MCF 10A (cell line): ENCODE data around the gene ESPN. TPM values are rescaled to one million over a fixed set of nuclear protein-coding genes. Genes with fewer than 3 reads are reported as not detected.
"Not testable (repeated sequence)": the region's sequence is repeated elsewhere in the genome, so short reads cannot be mapped to it uniquely, and the experiment has no call there.

Experiments
- BruUV-seq: library from RNA; stranded (reverse); fragments of 400-500 nt; replicated peaks from 2 replicates; lab custom pipeline; 2021; lab: Mats Ljungman, UMichigan
- CTCF ChIA-PET: fragments of 300-600 bp; sonication (Branson Sonifier 250); formaldehyde crosslinking; extraction: SDS; loops from one replicate; lab custom pipeline; 2021; ENCODE audit warnings: antibody characterized with exemption, inconsistent platforms; lab: Yijun Ruan, JAX
- POLR2A ChIA-PET: fragments of 300-600, 350-650 bp; sonication (Branson Sonifier 250); formaldehyde crosslinking; extraction: SDS; loops from one replicate; lab custom pipeline; 2020; ENCODE audit warnings: antibody characterized with exemption, inconsistent platforms; lab: Yijun Ruan, JAX
- DNase-seq: peaks from one replicate; pipeline ENCODE4 v3.0.0-alpha.2; 2018; ENCODE audit not compliant: unreplicated experiment
- H3K27ac Mint-ChIP-seq: one replicate; pipeline ENCODE4 v1.8.0; 2022; ENCODE audit warnings: mild to moderate bottlenecking, low read depth, mixed read lengths; ENCODE audit not compliant: unreplicated experiment
- H3K27me3 Mint-ChIP-seq: one replicate; pipeline ENCODE4 v1.8.0; 2022; ENCODE audit warnings: mixed read lengths; ENCODE audit not compliant: insufficient read depth, unreplicated experiment
- H3K36me3 Mint-ChIP-seq: one replicate; pipeline ENCODE4 v1.8.0; 2022; ENCODE audit warnings: mild to moderate bottlenecking, moderate library complexity, mixed read lengths; ENCODE audit not compliant: insufficient read depth, unreplicated experiment
- H3K4me1 Mint-ChIP-seq: one replicate; pipeline ENCODE4 v1.8.0; 2022; ENCODE audit warnings: mixed read lengths; ENCODE audit not compliant: insufficient read depth, unreplicated experiment
- H3K4me3 Mint-ChIP-seq: one replicate; pipeline ENCODE4 v1.8.0; 2022; ENCODE audit warnings: mild to moderate bottlenecking, moderate library complexity, mixed read lengths; ENCODE audit not compliant: unreplicated experiment
- H3K9me3 Mint-ChIP-seq: one replicate; pipeline ENCODE4 v1.8.0; 2022; ENCODE audit warnings: mixed read lengths; ENCODE audit not compliant: unreplicated experiment
- CTCF ChIP-seq: fragments of 200-600 bp; IDR thresholded peaks from one replicate; pipeline ENCODE4 v1.8.0; 2022; ENCODE audit warnings: antibody characterized with exemption, mild to moderate bottlenecking; ENCODE audit not compliant: unreplicated experiment
- intact Hi-C: fragments of 100-400 bp; cut with micrococcal nuclease; formaldehyde crosslinking; loops from 2 replicates; pipeline ENCODE4 v1.14.1; 2022
- total RNA-seq: library from RNA; stranded (reverse); gene quantifications from 2 replicates; pipeline ENCODE4 v1.2.3, GENCODE V29; 2022

The ESPN gene
- total RNA-seq, 1 experiment from 2014 or later = 0.68 TPM

GRCh38 chr1:6392809-6393399, 31.7 kb upstream of the ESPN start:
- BruUV-seq = no TSS peak
- peak overlapping the region; percentile 75 for H3K4me3 Mint-ChIP-seq
- no peaks in the 10 kb centered on the region for H3K27me3 Mint-ChIP-seq
- POLR2A ChIA-PET = interaction anchor here (0.7 to 5.6 kb wide), 11 partner anchors 8 to 205 kb away, joined by 3 to 38 read pairs (median 5); no protein-coding TSS in a partner anchor
- intact Hi-C loops = no loop called here
- H3K9me3 Mint-ChIP-seq = no peaks in the 10 kb centered on the region
- peak overlapping the region; percentile 67 for H3K27ac Mint-ChIP-seq
- TF ChIP-seq CTCF = no peak
- no peaks in the 10 kb centered on the region for H3K36me3 Mint-ChIP-seq
- CTCF ChIA-PET = interaction anchor here (0.7 to 6.7 kb wide), 9 partner anchors 11 to 146 kb away, joined by 3 to 59 read pairs (median 4); no protein-coding TSS in a partner anchor
- DNase-seq = no peak
- H3K4me1 Mint-ChIP-seq = no peaks in the 10 kb centered on the region

- H3K27me3 Mint-ChIP-seq = no peaks in the 10 kb centered on the region
- H3K36me3 Mint-ChIP-seq = no peaks in the 10 kb centered on the region
- POLR2A ChIA-PET = interaction anchor here (0.6 to 5.6 kb wide), 14 partner anchors 9 to 204 kb away, joined by 3 to 38 read pairs (median 4); no protein-coding TSS in a partner anchor
- no TSS peak for BruUV-seq
- peak within 1 kb of the TSS; percentile 91 for H3K27ac Mint-ChIP-seq
- DNase-seq = peak; percentile 87
- TF ChIP-seq CTCF = peak; percentile 16
- H3K9me3 Mint-ChIP-seq = no peaks in the 10 kb centered on the region
- intact Hi-C loops = no loop called here
- CTCF ChIA-PET = interaction anchor here (0.7 to 6.7 kb wide), 6 partner anchors 10 to 814 kb away, joined by 3 to 59 read pairs (median 12); no protein-coding TSS in a partner anchor
- H3K4me3 Mint-ChIP-seq = peak within 1 kb of the TSS; percentile 75
- H3K4me1 Mint-ChIP-seq = no peaks in the 10 kb centered on the region
These were observed 31.0 kb upstream of the ESPN start, which contains the start of gene ACOT7 for GRCh38 chr1:6393400-6394187. TSS of gene ACOT7 (minus strand) at chr1:6393767. CDS start at chr1:6393399, 368 bp downstream.

GRCh38 chr1:6395130-6395529, 29.4 kb upstream of the ESPN start:
- H3K27me3 Mint-ChIP-seq, H3K9me3 Mint-ChIP-seq, H3K27ac Mint-ChIP-seq, intact Hi-C loops, H3K4me3 Mint-ChIP-seq, H3K4me1 Mint-ChIP-seq, DNase-seq, H3K36me3 Mint-ChIP-seq, BruUV-seq: not testable (repeated sequence)
- POLR2A ChIA-PET = interaction anchor here (1.9 to 5.6 kb wide), 5 partner anchors 10 to 33 kb away, joined by 4 to 38 read pairs (median 35); no protein-coding TSS in a partner anchor
- CTCF ChIA-PET = interaction anchor here (0.6 to 6.7 kb wide), 10 partner anchors 8 to 159 kb away, joined by 3 to 59 read pairs (median 4); partner anchors contain the start of gene NOL9

- H3K27ac Mint-ChIP-seq, H3K36me3 Mint-ChIP-seq, H3K4me3 Mint-ChIP-seq, H3K27me3 Mint-ChIP-seq, H3K4me1 Mint-ChIP-seq, BruUV-seq, intact Hi-C loops, DNase-seq, H3K9me3 Mint-ChIP-seq: not testable (repeated sequence)
- ChIA-PET POLR2A (interaction anchor here (0.9 to 5.6 kb wide), 3 partner anchors 9 to 28 kb away, joined by 3 to 36 read pairs (median 35); no protein-coding TSS in a partner anchor), CTCF (interaction anchor here (0.7 to 6.7 kb wide), 5 partner anchors 8 to 159 kb away, joined by 4 to 59 read pairs (median 5); partner anchors contain the start of gene NOL9)
These were observed 28.8 kb upstream of the ESPN start for GRCh38 chr1:6395781-6396244.
